ENCODE data around the gene GLI2. TPM values are rescaled to one million over a fixed set of nuclear protein-coding genes. Genes with fewer than 3 reads are reported as not detected.

The GLI2 gene
- total and polyA plus RNA-seq, 2 of the 4 experiments (the other 2 are of a cell fraction): 3.8 to 26.0 TPM

DNA sequence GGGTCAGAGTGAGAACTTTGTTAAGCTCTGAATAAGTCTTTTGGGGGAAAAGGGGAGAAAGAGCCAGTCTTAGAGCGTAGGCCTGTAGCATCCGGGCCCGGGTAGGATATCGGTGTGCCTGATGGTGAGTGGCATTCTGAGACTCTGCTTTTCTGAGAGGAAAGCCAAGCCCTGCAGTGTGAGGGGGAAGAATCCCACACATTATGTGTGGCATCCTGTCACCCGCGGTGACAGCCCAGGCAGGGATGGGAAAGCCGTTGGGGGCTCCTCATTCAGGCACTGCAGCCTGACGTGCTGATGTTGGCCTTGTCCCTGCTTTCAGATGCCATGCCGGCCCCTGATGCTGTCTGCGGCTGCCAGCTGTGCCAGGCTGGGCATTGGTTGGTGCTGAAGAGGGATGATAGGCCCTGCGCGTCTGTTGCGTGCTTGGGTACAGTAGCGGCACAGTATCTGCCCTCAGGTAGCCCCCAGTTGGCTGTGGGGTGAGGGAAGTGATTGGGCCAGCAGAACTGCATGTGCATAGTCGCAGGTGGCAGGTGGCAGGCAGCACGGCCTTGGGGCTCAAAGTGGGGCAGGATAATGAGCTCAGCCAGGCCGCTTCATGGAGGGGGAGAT, 37.6 kb downstream of the GLI2 start:
- DNase-seq (no peak), ATAC-seq (ENCODE audit: low read depth) (no peak)
- no TSS peak for BruUV-seq (replicated peaks)
- Histone ChIP-seq H4K20me1 (ENCODE audit: insufficient read depth, low read length) (peaks cover 85% of the 10 kb centered on the region), H3K9me3 (ENCODE audit: control insufficient read depth, insufficient read depth, low read length) (no peaks in the 10 kb centered on the region), H3K9me1 (ENCODE audit: insufficient read depth, low read length) (peaks cover 71% of the 10 kb centered on the region), H4K8ac (ENCODE audit: low read depth in 2 of 2, low read length in 2 of 2) (peak overlapping the region in 1 of 2 experiments; percentile 18; a peak in 1 of 4 replicates), H4K5ac (ENCODE audit: low read depth, low read length) (peak overlapping the region; percentile 30; the same call in 1 of the 2 replicates), H3K56ac (ENCODE audit: extremely low read depth, insufficient read depth, low read length) (no peak overlapping the region), H2AFZ (replicated peaks; ENCODE audit: low read length, poor library complexity) (no peak overlapping the region), H2BK5ac (ENCODE audit: low read depth, low read length, poor library complexity, severe bottlenecking) (peak overlapping the region; percentile 92), H2BK20ac (ENCODE audit: low read depth, low read length) (no peak overlapping the region), H3K18ac (ENCODE audit: low read depth, low read length) (no peak overlapping the region), H3K27ac (ENCODE audit: insufficient read depth, low read length) (peak overlapping the region; percentile 29; the same call in 1 of the 2 replicates), H2AK5ac (ENCODE audit: low read depth, low read length) (peak overlapping the region; percentile 50), H3K27me3 (ENCODE audit: control insufficient read depth, insufficient read depth, low read length) (no peaks in the 10 kb centered on the region), H3K14ac (replicated peaks; ENCODE audit: low read depth, low read length) (0 out of 2 replicates have a peak overlapping the region, but pooled peaks have one; percentile 2), H3K4me1 (ENCODE audit: control insufficient read depth, insufficient read depth, low read length) (peaks cover 56% of the 10 kb centered on the region), H3K36me3 (ENCODE audit: control insufficient read depth, insufficient read depth, low read length) (no peaks in the 10 kb centered on the region), H2BK15ac (ENCODE audit: low read depth, low read length) (no peak overlapping the region), H3K4me3 (ENCODE audit: insufficient read depth, low read depth, low read length) (no peak overlapping the region), H3K4me2 (ENCODE audit: low read depth, low read length) (no peak overlapping the region), H3K23ac (ENCODE audit: low read depth, low read length) (peak overlapping the region; percentile 31; the same call in 1 of the 2 replicates), H2BK120ac (ENCODE audit: low read depth, low read length) (no peak overlapping the region), H2AK9ac (replicated peaks; ENCODE audit: low read depth, low read length, poor library complexity) (peak overlapping the region; percentile 29), H4K91ac (ENCODE audit: insufficient read depth, low read depth, low read length) (no peak overlapping the region; the same call in 1 of the 2 replicates), H3K4ac (ENCODE audit: low read depth, low read length) (peak overlapping the region; percentile 11; the same call in 1 of the 2 replicates), H3K9ac (ENCODE audit: low read depth, low read length) (no peak overlapping the region), H3K79me1 (ENCODE audit: low read depth in 1 of 2, low read length in 2 of 2) (peaks cover 25 to 96% of the 10 kb centered on the region in 2 experiments)
- in situ Hi-C loops (cut with MboI; ENCODE audit: low sequenced_read_pairs) (no loop called here), dilution Hi-C loops (cut with HindIII; ENCODE audit: low sequenced_read_pairs, unreplicated experiment) (no loop called here), intact Hi-C loops (cut with micrococcal nuclease) (loop anchor here (10.0 kb wide), 1 partner anchor 78 kb away; no protein-coding TSS in a partner anchor)
- 98% methylated on average over 6 of the region's 17 CpGs; no CpG with 5 or more reads in 1 of the 2 experiments for WGBS, 2 experiments (ENCODE audit: extremely low coverage in 2 of 2, insufficient read length in 1 of 2)
- POLR2A ChIA-PET (ENCODE audit: unreplicated experiment): no interaction called here
- CTCF ChIA-PET: no interaction called here
- no peak for TF ChIP-seq POLR2A (IDR thresholded peaks at IDR 0.05; ENCODE audit: low read depth, low read length)
- no peak for TF ChIP-seq CEBPB (IDR thresholded peaks at IDR 0.05; ENCODE audit: low read depth, low read length)
- TF ChIP-seq NFE2L2 (IDR thresholded peaks at IDR 0.05; ENCODE audit: low read depth, low read length): no peak
- no peak for TF ChIP-seq RAD21 (IDR thresholded peaks at IDR 0.05; ENCODE audit: low read length)
- TF ChIP-seq FOS (IDR thresholded peaks at IDR 0.05; ENCODE audit: low read depth, low read length): no peak
- TF ChIP-seq, protein P1, sequence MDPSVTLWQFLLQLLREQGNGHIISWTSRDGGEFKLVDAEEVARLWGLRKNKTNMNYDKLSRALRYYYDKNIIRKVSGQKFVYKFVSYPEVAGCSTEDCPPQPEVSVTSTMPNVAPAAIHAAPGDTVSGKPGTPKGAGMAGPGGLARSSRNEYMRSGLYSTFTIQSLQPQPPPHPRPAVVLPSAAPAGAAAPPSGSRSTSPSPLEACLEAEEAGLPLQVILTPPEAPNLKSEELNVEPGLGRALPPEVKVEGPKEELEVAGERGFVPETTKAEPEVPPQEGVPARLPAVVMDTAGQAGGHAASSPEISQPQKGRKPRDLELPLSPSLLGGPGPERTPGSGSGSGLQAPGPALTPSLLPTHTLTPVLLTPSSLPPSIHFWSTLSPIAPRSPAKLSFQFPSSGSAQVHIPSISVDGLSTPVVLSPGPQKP (IDR thresholded peaks at IDR 0.05; ENCODE audit: borderline replicate concordance, low read depth, low read length): no peak
- no peak for TF ChIP-seq MAFK (IDR thresholded peaks at IDR 0.05; ENCODE audit: low read depth, low read length)
- TF ChIP-seq SMC3 (IDR thresholded peaks at IDR 0.05; ENCODE audit: low read depth, low read length): no peak
- TF ChIP-seq, protein P2, sequence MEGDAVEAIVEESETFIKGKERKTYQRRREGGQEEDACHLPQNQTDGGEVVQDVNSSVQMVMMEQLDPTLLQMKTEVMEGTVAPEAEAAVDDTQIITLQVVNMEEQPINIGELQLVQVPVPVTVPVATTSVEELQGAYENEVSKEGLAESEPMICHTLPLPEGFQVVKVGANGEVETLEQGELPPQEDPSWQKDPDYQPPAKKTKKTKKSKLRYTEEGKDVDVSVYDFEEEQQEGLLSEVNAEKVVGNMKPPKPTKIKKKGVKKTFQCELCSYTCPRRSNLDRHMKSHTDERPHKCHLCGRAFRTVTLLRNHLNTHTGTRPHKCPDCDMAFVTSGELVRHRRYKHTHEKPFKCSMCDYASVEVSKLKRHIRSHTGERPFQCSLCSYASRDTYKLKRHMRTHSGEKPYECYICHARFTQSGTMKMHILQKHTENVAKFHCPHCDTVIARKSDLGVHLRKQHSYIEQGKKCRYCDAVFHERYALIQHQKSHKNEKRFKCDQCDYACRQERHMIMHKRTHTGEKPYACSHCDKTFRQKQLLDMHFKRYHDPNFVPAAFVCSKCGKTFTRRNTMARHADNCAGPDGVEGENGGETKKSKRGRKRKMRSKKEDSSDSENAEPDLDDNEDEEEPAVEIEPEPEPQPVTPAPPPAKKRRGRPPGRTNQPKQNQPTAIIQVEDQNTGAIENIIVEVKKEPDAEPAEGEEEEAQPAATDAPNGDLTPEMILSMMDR (conservative IDR thresholded peaks at IDR 0.05; ENCODE audit: low read depth, low read length): no peak
- no peak for TF ChIP-seq CHD1 (IDR thresholded peaks at IDR 0.05; ENCODE audit: low read depth, low read length)
- no peak for TF ChIP-seq MAZ (IDR thresholded peaks at IDR 0.05; ENCODE audit: borderline replicate concordance, low read depth, low read length)
- TF ChIP-seq BHLHE40 (IDR thresholded peaks at IDR 0.05; ENCODE audit: low read depth, low read length): no peak
- TF ChIP-seq, protein P3, sequence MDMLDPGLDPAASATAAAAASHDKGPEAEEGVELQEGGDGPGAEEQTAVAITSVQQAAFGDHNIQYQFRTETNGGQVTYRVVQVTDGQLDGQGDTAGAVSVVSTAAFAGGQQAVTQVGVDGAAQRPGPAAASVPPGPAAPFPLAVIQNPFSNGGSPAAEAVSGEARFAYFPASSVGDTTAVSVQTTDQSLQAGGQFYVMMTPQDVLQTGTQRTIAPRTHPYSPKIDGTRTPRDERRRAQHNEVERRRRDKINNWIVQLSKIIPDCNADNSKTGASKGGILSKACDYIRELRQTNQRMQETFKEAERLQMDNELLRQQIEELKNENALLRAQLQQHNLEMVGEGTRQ (IDR thresholded peaks at IDR 0.05; ENCODE audit: low read depth, low read length): no peak
- TF ChIP-seq MXI1 (IDR thresholded peaks at IDR 0.05; ENCODE audit: borderline replicate concordance, low read depth, low read length): no peak
- no peak for TF ChIP-seq RCOR1 (IDR thresholded peaks at IDR 0.05; ENCODE audit: insufficient replicate concordance, low read length)

Data from IMR-90 (cell line).